CMK (cell line): Measurements from ENCODE around the gene TUBA4B.
"Not testable (repeated sequence)": the region's sequence is repeated elsewhere in the genome, so short reads cannot be mapped to it uniquely, and the experiment has no call there.

Source experiments
- DNase-seq: peaks from one replicate; pipeline ENCODE4 v3.0.0-alpha.2; 2010; ENCODE audit warnings: low read depth

The TUBA4B gene

DNA sequence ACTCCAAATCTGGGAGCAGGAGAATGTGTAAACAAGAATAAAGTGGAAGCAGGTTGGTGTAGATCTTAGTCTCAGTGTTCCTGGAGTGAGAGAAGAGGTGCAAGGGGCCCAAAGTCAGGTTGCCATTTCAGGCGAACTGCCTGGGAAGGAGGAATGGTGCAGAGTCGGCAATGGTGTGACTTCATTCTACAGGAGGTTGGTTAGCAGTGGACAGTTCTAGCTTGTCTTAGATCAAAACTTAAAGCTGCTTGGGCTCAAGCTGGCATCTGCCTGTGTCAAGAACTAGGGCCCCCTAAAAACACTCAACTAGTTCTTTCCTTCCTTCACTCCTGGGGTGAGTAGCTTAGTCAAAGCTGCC is 4.2 kb upstream of the TUBA4B start:
- DNase-seq: no peak

DNA sequence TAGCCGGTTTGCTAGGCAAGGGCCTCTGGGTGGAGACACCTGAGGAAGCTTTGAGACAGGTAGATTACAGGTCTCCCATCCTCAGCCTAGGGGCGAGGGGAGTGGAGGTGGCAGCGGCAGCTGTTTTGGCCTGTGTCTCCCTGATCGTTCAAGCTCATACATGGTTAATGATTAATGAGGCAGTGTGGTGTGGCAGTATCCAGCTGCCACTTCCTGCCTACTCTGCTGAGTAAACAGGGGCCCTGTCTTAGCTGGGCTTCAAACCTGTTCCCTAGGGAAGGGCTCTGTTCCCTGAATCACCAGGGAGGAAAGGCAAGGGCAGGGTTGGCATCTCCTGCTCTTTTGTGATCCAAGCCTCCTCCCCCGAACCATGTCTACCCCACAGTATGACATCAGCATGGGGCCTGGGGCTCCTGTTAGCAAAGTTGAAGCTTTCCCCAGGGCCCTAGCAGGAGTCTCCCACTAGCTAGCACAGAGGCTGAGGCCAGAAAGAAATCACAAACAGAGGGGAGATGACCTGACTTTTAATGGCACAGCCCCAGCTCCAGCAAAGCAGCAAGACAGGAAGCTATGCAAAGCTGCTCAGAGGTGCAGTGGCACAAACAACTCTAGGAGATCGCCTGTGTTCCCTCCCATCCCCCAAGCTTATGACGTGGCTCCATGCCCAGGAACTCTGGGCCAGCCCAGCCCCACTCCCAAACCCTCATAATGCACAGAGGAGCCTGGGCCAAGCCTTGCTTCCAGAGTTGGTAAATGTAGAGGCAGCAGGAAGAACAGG is 3.7 kb upstream of the TUBA4B start:
- no peak for DNase-seq

DNA sequence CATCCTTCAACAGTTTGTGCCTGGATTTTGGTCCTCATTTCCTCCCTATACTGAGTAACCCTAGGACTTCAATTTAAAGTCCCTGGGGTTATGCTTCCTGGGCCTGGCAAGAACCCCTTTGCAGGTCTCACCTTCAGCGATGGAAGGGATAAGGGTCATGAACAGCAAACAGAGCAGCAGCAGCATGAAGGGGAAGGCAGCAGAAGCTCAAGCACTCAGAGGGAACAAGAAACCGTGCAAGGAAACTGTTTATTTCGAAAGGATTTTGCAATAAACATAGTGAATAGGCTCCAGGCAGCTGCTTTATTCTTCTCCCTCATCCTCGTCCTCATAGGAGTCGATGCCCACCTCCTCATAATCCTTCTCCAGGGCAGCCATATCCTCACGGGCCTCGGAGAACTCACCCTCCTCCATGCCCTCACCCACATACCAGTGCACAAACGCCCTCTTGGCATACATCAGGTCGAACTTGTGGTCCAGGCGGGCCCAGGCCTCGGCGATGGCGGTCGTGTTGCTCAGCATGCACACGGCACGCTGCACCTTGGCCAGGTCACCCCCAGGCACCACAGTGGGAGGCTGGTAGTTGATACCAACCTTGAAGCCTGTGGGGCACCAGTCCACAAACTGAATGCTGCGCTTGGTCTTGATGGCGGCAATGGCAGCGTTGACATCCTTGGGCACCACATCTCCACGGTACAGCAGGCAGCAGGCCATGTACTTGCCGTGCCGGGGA is 2.8 kb upstream of the TUBA4B start:
- no peak for DNase-seq

DNA sequence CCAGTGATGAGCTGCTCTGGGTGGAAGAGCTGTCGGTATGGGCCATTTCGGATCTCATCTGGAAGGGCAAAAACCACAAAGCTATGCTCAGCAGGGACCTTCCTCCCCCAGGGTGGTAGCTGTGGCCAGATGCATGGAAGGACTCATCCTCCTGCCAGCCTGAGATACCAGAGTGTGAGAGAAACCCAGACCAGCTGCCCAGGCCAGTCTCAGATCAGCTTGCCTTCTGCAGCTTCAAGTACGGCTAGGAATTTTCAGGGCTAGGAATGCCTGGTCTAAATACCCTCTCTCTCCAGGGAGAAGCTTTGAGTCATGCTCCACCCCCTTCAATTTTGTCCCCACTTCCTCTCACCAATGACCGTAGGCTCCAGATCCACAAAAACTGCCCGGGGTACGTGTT is 1.4 kb upstream of the TUBA4B start:
- no peak for DNase-seq

DNA sequence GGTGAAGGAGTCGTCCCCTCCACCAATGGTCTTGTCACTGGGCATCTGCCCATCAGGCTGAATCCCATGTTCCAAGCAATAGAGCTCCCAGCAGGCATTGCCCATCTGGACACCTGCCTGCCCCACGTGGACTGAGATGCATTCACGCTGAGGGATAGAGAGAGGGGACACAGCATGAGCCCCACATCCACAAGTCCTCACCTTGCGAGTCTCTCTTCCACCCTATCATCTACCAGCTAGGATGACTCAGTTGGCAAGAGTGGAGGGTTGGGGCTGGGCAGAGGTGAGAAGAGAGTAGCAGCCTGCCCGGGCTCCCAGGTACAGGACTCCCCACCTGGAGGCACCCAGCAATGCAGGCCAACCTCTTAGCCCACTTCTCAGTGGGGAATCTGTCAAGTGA is 959 bp upstream of the TUBA4B start:
- no peak for DNase-seq

DNA sequence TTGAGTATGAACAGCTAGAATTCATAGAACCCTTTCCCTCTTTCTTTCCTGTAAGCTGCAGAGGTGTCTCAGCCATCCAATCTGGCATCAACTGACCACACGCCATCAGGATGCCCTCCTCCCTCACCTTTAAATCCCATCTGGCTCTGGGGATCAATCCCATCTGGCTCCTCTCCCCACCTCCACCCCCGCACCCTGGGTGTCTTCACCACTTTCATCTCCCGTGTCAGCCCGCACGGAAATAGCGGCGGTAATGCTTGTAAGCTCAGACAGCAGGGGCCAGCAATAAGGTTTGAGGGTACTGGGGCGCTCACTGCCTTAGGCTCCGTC is 508 bp upstream of the TUBA4B start:
- DNase-seq: no peak

DNA sequence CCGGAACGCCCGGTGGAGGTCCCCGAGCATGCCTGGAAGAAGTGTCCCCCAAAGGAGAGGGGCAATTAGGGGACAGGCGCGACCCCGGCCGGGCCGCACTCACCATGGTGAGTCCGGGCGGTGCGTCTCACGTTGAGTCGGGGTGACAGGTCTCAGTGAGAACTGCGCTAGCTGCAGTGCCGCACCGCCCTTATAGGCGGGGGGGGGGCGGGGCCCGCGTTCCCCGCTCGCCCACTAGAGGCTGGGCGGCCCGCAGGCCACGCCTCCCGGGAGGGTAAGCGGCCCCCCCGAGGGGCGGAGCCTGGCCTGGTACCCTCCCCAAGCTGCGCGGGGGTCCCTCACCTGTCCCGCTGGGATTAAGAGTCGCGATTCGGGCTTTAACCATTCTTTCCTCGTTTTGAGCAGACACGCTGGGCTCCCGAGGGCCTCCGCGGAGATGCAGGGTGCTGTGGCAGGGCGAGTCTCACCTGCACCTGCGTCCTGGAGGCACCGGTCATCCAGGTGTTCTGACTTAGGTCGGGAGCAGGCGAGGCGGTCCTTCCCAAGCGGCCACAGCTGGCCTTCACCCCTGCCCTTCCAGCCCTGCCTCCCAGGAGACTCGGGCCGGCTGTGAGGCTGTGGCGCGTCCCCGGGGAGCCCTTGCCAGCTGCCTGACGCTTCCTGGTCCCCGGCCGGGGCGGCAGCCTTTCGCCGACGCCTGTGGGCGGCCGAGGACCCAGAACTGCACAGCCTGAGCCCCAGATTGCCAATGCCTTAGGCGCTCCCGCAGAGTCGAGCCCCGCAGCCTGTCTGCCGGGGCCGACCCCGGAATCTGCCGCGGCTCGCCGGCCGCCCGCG is 928 bp downstream of the TUBA4B start, which contains the start of gene TUBA4A:
TSS of gene TUBA4A (minus strand) at position 166 of the 837 bp plus-strand sequence. CDS start at position 106, 60 bp downstream.
- DNase-seq: no peak

DNA sequence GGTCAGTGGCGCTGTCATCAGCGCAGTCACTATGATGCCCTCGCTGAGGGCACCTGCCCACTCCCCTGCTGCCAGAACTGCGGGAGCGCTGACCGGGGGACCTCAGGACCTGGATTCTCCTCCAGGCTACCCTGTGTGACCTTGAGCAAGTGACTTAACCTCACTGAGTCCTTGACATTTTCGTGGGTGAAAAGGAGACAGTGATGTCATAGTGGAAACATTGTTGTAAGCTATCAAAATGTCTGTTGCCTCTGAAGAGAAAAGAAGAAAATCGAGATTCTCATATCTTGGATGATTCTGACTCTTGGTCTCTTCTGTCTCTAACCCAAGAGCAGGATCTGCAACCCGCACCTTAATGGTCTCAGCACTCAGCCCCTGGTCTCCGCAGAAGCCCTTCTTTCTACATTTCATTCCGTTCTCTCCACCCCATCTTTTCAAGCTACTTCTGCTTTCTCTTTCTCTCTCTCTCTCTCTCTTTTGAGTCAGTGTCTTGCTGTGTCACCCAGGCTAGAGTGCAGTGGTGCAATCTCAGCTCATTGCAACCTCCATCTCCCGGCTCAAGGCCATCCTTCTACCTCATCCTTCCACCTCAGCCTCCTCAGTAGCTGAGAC is 1.7 kb downstream of the TUBA4B start:
- no peak for DNase-seq

DNA sequence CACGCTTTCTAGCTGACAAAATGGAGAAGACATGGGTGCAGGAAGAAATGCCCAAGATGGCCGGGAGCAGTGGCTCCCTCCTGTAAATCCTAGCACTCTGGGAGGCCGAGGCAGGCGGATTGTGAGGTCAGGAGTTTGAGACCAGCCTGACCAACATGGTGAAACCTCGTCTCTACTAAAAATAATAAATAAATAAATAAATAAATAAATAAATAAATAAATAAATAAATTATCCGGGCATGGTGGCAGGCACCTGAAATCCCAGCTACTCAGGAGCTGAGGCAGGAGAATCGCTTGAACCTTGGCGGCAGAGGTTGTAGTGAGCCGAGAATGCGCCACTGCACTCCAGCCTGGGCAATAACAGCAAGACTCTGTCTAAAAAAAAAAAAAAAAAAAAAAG is 5.9 kb downstream of the TUBA4B start:
- DNase-seq: not testable (repeated sequence)

DNA sequence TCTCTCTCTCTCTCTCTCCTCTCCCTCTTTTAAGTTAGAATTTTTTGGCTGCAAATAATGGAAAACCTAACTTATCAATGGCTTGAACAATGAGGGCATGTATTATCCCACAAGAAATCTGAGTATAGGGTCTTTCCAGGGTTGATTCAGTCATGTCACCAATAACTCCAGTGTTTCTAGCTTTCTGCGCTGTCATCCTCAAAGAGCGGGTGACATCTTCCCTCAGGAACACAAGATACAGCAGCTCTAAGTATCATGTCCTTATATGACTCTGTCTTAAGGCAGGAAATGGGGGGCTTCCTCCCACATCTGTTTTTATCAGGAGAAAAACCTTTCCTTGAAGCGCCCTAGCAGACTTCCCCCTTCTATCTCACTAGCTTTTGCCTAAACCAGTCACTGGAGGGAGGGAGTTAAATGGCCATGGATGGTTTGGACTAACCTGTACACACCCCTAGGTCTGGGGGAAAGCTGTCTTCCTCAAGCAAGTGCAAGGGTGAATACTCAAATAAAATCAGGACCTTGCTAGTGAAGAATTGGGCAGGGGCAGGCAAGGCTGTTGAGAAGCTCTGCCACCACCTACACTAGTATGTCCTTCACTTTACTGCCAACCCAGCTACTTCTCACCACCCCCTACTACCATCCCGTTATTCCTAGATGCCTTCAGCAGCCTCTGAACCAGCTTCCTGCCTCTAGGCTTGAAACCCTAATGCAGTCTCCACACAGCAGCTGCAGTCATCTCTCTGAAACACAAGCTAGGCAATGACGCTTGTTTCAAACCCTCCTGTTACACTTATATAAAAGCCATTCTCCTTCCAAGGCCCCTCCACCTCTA is 8.2 kb downstream of the TUBA4B start:
- no peak for DNase-seq

DNA sequence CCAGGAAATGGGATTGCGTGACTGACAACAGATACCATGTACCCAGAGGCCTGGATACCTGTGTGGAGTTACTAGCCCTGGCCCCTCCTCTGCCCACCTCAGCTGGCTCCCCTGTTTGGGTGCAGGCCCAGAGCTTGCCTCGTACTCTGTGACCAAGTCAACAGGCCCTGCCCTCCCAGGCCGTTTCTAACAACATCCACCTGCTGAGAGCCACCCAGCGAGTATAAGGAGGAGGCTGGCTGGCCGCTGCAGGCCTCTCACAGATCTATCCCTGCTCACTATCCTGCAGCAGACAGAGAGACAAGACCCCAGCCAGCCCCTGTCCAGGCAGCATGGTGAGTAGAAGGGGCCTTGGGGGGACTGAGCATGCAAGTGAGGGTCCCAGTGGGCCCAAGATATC is 13.2 kb downstream of the TUBA4B start:
- no peak for DNase-seq

DNA sequence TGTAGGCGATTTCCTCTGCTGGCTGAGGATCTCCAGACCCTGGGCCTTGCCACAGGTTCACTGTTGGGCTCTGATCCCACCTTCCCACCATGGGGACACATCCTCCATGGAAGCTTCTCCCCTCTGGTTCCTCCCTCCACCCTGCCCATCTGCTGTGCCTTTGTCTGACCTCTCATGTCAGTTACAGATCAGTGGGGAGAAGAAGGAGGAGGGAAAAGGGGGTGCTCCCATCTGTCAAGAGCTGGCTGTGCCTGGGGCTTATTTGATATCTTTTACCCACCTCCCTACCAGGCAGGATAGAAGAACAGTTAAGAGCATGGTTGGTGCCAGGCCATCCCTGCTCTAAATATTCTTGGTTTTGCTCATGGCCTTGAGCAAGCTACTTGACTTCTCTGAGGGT is 13.8 kb downstream of the TUBA4B start:
- DNase-seq: no peak

DNA sequence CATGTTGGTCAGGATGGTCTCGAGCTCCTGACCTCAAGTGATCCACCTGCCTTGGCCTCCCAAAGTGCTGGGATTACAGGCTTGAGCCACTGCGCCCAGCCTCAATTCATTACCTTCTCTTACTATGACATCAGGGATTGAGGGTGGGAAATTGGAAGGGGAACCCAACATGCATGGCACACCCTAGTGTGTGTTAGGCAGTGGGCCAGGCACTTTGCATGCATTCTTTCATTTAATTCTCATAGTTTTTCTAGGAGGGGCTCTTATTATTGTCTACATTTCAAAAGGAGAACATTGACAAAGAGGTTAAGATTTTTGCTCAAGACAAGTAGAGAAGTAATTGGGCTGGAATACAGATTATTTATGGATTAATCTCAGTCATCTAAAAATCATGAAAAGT is 15.3 kb downstream of the TUBA4B start:
- DNase-seq: no peak

DNA sequence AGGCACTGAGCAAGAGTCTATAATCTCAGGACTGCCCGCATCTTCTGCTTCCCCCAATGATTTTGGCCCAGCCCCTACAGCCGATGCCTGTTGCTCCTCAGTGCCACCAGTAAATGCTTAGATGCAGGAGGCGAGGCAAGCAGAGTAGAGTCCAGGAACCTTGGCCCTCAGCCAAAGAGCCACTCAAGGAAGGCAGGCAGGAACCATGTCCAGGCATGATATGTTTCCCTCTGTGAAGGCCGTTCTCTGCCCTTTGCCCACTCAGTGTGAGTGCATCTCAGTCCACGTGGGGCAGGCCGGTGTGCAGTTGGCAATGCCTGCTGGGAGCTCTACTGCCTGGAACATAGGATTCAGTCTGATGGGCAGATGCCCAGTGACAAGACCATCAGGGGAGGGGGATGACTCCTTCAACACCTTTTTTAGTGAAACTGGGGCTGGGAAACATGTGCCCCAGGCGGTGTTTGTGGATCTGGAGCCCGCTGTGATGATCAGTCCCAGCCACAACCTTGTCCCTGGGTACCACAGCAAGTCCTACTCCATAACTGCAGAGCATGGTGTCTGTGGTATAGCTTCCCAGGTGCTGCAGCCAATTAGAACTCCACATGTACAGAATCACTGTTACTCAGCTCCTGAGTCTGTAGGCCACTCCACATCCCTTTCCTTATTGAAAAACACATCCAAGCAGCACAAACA is 16.5 kb downstream of the TUBA4B start:
- DNase-seq: no peak

DNA sequence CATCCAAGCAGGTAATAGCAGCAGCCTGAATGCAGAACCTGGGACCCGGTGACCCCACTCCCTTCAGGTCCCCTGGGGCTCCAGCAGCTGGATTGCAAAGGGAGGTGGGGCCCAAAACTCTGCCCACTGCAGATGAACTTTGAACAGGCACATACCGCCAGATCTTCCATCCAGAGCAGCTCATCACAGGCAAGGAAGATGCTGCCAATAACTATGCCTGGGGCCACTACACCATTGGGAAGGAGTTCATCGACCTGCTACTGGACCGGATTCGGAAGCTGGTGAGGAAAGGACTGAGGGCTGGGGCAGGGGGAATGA is 17.0 kb downstream of the TUBA4B start:
- no peak for DNase-seq

DNA sequence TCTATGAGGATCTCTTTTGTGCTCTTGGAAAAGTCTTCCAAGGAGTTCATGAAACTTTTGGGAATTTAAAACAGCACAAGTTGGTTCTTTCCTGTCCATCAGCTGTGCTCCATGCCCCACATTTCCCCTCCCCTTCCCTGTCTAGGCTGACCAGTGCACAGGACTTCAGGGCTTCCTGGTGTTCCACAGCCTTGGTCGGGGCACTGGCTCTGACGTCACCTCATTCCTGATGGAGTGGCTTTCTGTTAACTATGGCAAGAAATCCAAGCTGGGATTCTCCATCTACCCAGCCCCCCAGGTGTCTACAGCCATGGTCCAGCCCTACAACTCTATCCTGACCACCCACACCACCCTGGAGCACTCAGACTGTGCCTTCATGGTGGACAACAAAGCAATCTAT is 18.0 kb downstream of the TUBA4B start:
- no peak for DNase-seq

DNA sequence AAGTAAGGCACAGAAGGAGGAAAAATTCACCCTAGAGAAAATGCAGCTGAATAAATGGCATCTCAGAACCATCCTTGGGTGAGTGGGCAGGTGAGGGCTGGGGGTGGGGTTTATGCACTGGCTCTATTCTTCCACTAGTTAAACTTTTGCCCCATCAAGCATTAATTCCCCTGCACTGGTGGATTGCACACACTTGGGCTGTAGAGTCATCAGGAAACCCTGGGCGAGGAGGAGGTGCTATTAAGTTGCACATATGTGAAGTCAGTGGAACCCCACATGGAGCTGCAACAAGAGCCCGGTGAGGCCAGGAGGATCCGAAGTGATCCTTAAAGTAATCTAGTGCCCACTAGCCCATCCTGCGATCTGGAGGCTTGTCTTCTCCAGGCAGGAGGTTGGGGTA is 19.3 kb downstream of the TUBA4B start:
- DNase-seq: no peak

DNA sequence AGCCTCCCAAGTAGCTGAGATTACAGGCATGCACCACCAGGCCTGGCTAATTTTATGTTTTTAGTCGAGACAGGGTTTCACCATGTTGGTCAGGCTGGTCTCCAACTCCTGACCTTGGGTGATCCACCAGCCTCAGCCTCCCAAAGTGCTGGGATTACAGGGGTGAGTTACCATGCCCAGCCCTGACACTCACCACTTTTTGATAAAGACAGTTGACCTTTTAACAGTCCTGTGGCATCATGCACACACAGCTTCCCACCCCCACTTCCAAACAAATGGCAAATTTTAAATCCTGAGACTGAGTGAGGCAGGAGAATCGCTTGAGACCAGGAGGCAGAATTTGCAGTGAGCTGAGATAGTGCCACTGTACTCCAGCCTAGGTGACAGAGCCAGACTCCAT is 20.0 kb downstream of the TUBA4B start:
- no peak for DNase-seq

DNA sequence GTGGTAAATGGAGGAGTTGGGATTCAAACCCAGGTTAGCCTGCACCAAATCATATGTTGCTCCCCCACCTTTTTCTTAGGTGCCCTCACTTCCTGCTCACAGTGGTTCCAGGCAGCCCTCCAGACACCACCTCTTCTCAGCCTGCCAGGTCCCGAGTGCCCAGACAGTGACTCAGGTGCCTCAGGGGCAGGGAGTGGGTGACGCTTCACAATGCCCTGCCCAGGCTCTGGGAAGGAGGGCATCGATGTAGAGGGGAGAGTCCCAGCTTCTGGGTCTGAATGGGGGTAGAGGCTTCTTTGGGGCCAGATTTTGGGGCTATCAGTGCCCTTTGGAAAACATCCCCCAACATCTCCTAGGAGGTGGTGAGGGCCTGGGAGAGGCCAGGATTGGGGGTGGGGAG is 20.9 kb downstream of the TUBA4B start:
- no peak for DNase-seq

DNA sequence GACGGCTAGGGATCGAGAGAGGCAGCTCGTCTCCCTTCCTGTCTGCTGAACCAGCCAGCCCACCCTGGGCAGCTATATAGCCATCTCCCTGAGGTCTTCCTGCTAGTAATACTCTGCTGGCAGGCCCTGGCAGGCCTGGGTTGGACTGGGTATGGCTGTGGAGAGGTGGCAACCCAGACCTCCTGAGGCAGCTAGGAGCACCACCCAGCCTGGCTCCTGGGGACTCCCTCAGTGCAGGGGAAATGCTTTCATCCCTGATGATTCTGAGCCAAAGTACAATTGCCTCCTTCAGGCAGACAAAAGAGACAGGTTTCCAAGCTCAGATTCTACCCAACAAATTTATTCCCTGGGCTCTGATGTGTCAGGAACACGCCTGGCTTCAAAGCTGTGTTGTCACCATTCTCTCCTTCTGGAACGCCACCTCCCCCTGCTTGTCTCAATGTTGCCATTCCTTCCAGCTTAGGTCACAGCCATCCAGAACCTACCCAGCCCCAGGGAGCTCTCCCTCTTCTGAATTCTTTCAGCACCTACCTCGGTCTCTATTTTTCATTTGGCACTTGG is 21.4 kb downstream of the TUBA4B start:
- DNase-seq: no peak
